HG03575 (cell line): ENCODE results near the gene PDE8B.

Source experiments
- ATAC-seq: cut with Tn5 transposase; IDR thresholded peaks from one replicate; pipeline ENCODE4 v1.9.1; 2021; ENCODE audit not compliant: unreplicated experiment, insufficient number of reproducible peaks, low FRiP score; ENCODE audit errors: extremely low read depth

Gene PDE8B

GRCh38 chr5:77224672-77225355 is 14.3 kb downstream of the PDE8B start:
- ATAC-seq: no peak

GRCh38 chr5:77225531-77225930 is 15.1 kb downstream of the PDE8B start:
- no peak for ATAC-seq

GRCh38 chr5:77229887-77230286 is 19.4 kb downstream of the PDE8B start:
- ATAC-seq: no peak

GRCh38 chr5:77230727-77231470 is 20.4 kb downstream of the PDE8B start:
- no peak for ATAC-seq

- no peak for ATAC-seq
Measured at GRCh38 chr5:77231471-77232138, 21.1 kb downstream of the PDE8B start.

GRCh38 chr5:77232574-77233358 is 22.3 kb downstream of the PDE8B start:
- no peak for ATAC-seq

- ATAC-seq: no peak
Measured at GRCh38 chr5:77235846-77236721, 25.6 kb downstream of the PDE8B start.

- ATAC-seq: no peak
Measured at GRCh38 chr5:77239126-77239741, 28.8 kb downstream of the PDE8B start.

- no peak for ATAC-seq
Measured at GRCh38 chr5:77241444-77241843, 31.0 kb downstream of the PDE8B start.

- ATAC-seq: no peak
Measured at GRCh38 chr5:77249475-77249874, 39.0 kb downstream of the PDE8B start.

GRCh38 chr5:77250021-77250420 is 39.5 kb downstream of the PDE8B start:
- ATAC-seq: no peak

GRCh38 chr5:77251921-77252320 is 41.4 kb downstream of the PDE8B start:
- no peak for ATAC-seq

GRCh38 chr5:77255617-77256016 is 45.1 kb downstream of the PDE8B start:
- no peak for ATAC-seq

- no peak for ATAC-seq
Measured at GRCh38 chr5:77256406-77256805, 45.9 kb downstream of the PDE8B start.

- ATAC-seq: no peak
Measured at GRCh38 chr5:77258652-77259051, 48.2 kb downstream of the PDE8B start.

GRCh38 chr5:77259476-77259875 is 49.0 kb downstream of the PDE8B start:
- ATAC-seq: no peak

GRCh38 chr5:77262697-77263096 is 52.2 kb downstream of the PDE8B start:
- no peak for ATAC-seq

- no peak for ATAC-seq
Measured at GRCh38 chr5:77266291-77266690, 55.8 kb downstream of the PDE8B start.
